HepG2 (cell line): ENCODE measurements around the gene XCR1. TPM values are rescaled to one million over a fixed set of nuclear protein-coding genes. Genes with fewer than 3 reads are reported as not detected.
A peak's percentile ranks its signal among the peaks of the same experiment; 100 is the strongest.

ENCODE experiments used
- ATAC-seq: fragments of 200-7000 bp; cut with Tn5 transposase; 3 replicates; pipeline ENCODE4 v1.9.1; 2020; ENCODE audit warnings: mild to moderate bottlenecking, moderate library complexity
- BruUV-seq: library from RNA; stranded (reverse); fragments of 400-500 nt; replicated peaks from 2 replicates; lab custom pipeline; 2021; lab: Mats Ljungman, UMichigan
- CTCF ChIA-PET: fragments of 300-600 bp; formaldehyde crosslinking; extraction: SDS; loops from one replicate; lab custom pipeline; 2021; ENCODE audit warnings: low total read pairs, inconsistent platforms, low intra/inter-chr PET ratio; lab: Yijun Ruan, JAX
- POLR2A ChIA-PET: fragments of 350-600 bp; sonication (Branson Sonifier 250); formaldehyde crosslinking; loops from one replicate; lab custom pipeline; 2020; ENCODE audit warnings: antibody characterized with exemption, inconsistent platforms; lab: Yijun Ruan, JAX
- DNase-seq: peaks from one replicate; pipeline ENCODE4 v3.0.0-alpha.2; 2015; ENCODE audit warnings: low spot score
- FAIRE-seq: peaks from 3 replicates; lab custom pipeline; 2011; peaks lifted over from hg19 to GRCh38; lab: Jason Lieb, UNC
- H2AFZ ChIP-seq: one replicate; pipeline ENCODE4 v1.6.1; 2011; ENCODE audit warnings: low read length, inconsistent platforms
- H3K27ac ChIP-seq: fragments of 300-600 bp; 3 replicates; pipeline ENCODE4 v1.8.0; 2011; ENCODE audit warnings: mixed run types, mild to moderate bottlenecking, mixed read lengths, low read length, inconsistent platforms; ENCODE audit not compliant: insufficient read depth; ENCODE audit errors: extremely low read length
- H3K27me3 ChIP-seq, 2 experiments: fragments of 200-600 bp in 1 of 2; 2 replicates in 1 of 2; 3 replicates in 1 of 2; pipeline versions ENCODE4 v1.6.0 to v1.8.0; 2011; ENCODE audit warnings: low read length in 2 of 2, mild to moderate bottlenecking in 2 of 2, moderate library complexity in 2 of 2, inconsistent platforms in 1 of 2; ENCODE audit not compliant: insufficient read depth in 2 of 2, control insufficient read depth in 1 of 2
- H3K36me3 ChIP-seq, 2 experiments: fragments of 200-600 bp in 1 of 2; replicated peaks in 1 of 2; 2 replicates in 1 of 2; 3 replicates in 1 of 2; pipeline versions ENCODE4 v1.5.1 to v1.8.0; 2011; ENCODE audit warnings: low read length in 2 of 2, inconsistent platforms in 1 of 2; ENCODE audit not compliant: insufficient read depth in 2 of 2, control insufficient read depth in 1 of 2
- H3K4me1 ChIP-seq: 2 replicates; pipeline ENCODE4 v1.5.1; 2012; ENCODE audit warnings: low read length, inconsistent platforms; ENCODE audit not compliant: insufficient read depth
- H3K4me2 ChIP-seq: 2 replicates; pipeline ENCODE4 v1.6.0; 2011; ENCODE audit warnings: low read depth, low read length, inconsistent platforms
- H3K4me3 ChIP-seq, 3 experiments: fragments of 200-600 bp in 1 of 3; sonication (generic), shearing (Covaris generic) in 1 of 3; replicated peaks in 1 of 3; 2 replicates each; pipeline ENCODE4 v1.5.1; 2011 to 2016; ENCODE audit warnings: low read length in 3 of 3, inconsistent platforms in 2 of 3, low read depth in 2 of 3, mild to moderate bottlenecking in 2 of 3, control low read depth in 1 of 3, mixed read lengths in 1 of 3; ENCODE audit not compliant: insufficient read depth in 1 of 3
- H3K79me2 ChIP-seq: one replicate; pipeline ENCODE4 v1.6.1; 2011; ENCODE audit warnings: low read length, inconsistent platforms; ENCODE audit not compliant: insufficient read depth
- H3K9ac ChIP-seq: 2 replicates; pipeline ENCODE4 v1.6.0; 2011; ENCODE audit warnings: mild to moderate bottlenecking, low read depth, low read length, inconsistent platforms; ENCODE audit not compliant: insufficient read depth
- H3K9me3 ChIP-seq: 2 replicates; pipeline ENCODE4 v1.5.1; 2012; ENCODE audit warnings: mild to moderate bottlenecking, low read length
- H4K20me1 ChIP-seq: 2 replicates; pipeline ENCODE4 v1.6.0; 2011; ENCODE audit warnings: inconsistent platforms, mild to moderate bottlenecking, low read length, moderate library complexity; ENCODE audit not compliant: insufficient read depth
- CC2D1A ChIP-seq: sonication (generic); formaldehyde crosslinking; IDR thresholded peaks from 2 replicates; pipeline ENCODE4 v1.8.1; 2023; ENCODE audit warnings: mild to moderate bottlenecking, missing genetic modification reagents
- ESRRA ChIP-seq: sonication (generic); formaldehyde crosslinking; IDR thresholded peaks from 2 replicates; pipeline ENCODE4 v1.5.1; 2020; ENCODE audit warnings: mild to moderate bottlenecking, low read depth, missing genetic modification reagents
- FOXK2 ChIP-seq: fragments of 450-650 bp; IDR thresholded peaks from 2 replicates; pipeline ENCODE4 v1.6.1; 2016
- HNF4G ChIP-seq, 2 experiments: sonication (generic) in 1 of 2; formaldehyde crosslinking in 1 of 2; IDR thresholded peaks; 2 replicates each; pipeline versions ENCODE4 v1.4.0 to v1.6.1; 2011 to 2020; ENCODE audit warnings: borderline replicate concordance in 2 of 2, low read depth in 2 of 2, mild to moderate bottlenecking in 2 of 2, low read length in 1 of 2, missing genetic modification reagents in 1 of 2, moderate library complexity in 1 of 2
- JUN ChIP-seq: sonication (generic); formaldehyde crosslinking; IDR thresholded peaks from 2 replicates; pipeline ENCODE4 v1.4.0; 2020; ENCODE audit warnings: mild to moderate bottlenecking, missing genetic modification reagents
- NFIC ChIP-seq: IDR thresholded peaks from 2 replicates; pipeline ENCODE4 v1.6.1; 2012; ENCODE audit warnings: mild to moderate bottlenecking, low read length, inconsistent platforms
- PAWR ChIP-seq: sonication (generic); formaldehyde crosslinking; IDR thresholded peaks from 2 replicates; pipeline ENCODE4 v1.4.0; 2020; ENCODE audit warnings: missing genetic modification reagents, mild to moderate bottlenecking, borderline replicate concordance
- PCBP2 ChIP-seq: fragments of 200-400 bp; formaldehyde crosslinking; optimal IDR thresholded peaks from 2 replicates; pipeline ENCODE3; 2018; ENCODE audit warnings: low read length, low read depth; ENCODE audit not compliant: poor library complexity, severe bottlenecking
- POGZ ChIP-seq: sonication (generic); formaldehyde crosslinking; IDR thresholded peaks from 2 replicates; pipeline ENCODE4 v1.4.0; 2020; ENCODE audit warnings: mild to moderate bottlenecking, missing genetic modification reagents
- RARA ChIP-seq: IDR thresholded peaks from 2 replicates; pipeline ENCODE4 v1.6.1; 2016; ENCODE audit warnings: missing genetic modification reagents, missing compliant biosample characterization
- SALL1 ChIP-seq: sonication (generic); formaldehyde crosslinking; IDR thresholded peaks from 2 replicates; pipeline ENCODE4 v1.8.0; 2022; ENCODE audit warnings: mild to moderate bottlenecking, missing genetic modification reagents
- SIN3B ChIP-seq: fragments of 150-350 bp; IDR thresholded peaks from 2 replicates; pipeline ENCODE4 v1.6.1; 2014; ENCODE audit warnings: low read length
- TARDBP ChIP-seq: sonication (generic); formaldehyde crosslinking; IDR thresholded peaks from 2 replicates; pipeline ENCODE4 v1.8.0; 2022; ENCODE audit warnings: mild to moderate bottlenecking, missing genetic modification reagents
- TBP ChIP-seq: sonication (generic); formaldehyde crosslinking; IDR thresholded peaks from 2 replicates; pipeline ENCODE4 v1.5.0; 2020; ENCODE audit warnings: missing genetic modification reagents
- THAP11 ChIP-seq: IDR thresholded peaks from 2 replicates; pipeline ENCODE4 v1.6.1; 2016; ENCODE audit warnings: missing biosample characterization, missing genetic modification reagents
- ZFP82 ChIP-seq: sonication (generic); formaldehyde crosslinking; IDR thresholded peaks from 2 replicates; pipeline ENCODE4 v1.5.1; 2020; ENCODE audit warnings: mild to moderate bottlenecking, missing genetic modification reagents, borderline replicate concordance
- ZFYVE20 ChIP-seq: sonication (generic); formaldehyde crosslinking; IDR thresholded peaks from 2 replicates; pipeline ENCODE4 v1.8.0; 2023; ENCODE audit warnings: low read depth, mild to moderate bottlenecking, moderate library complexity, missing genetic modification reagents, borderline replicate concordance
- ZNF296 ChIP-seq: sonication (generic); formaldehyde crosslinking; conservative IDR thresholded peaks from 2 replicates; pipeline ENCODE4 v1.5.0; 2020; ENCODE audit warnings: mild to moderate bottlenecking, missing genetic modification reagents
- ZNF317 ChIP-seq: sonication (generic); formaldehyde crosslinking; IDR thresholded peaks from 2 replicates; pipeline ENCODE4 v1.5.0; 2020; ENCODE audit warnings: mild to moderate bottlenecking, missing genetic modification reagents
- ZNF572 ChIP-seq: sonication (generic); formaldehyde crosslinking; IDR thresholded peaks from 2 replicates; pipeline ENCODE4 v1.5.1; 2020; ENCODE audit warnings: mild to moderate bottlenecking, missing genetic modification reagents
- ZNF773 ChIP-seq: sonication (generic); formaldehyde crosslinking; IDR thresholded peaks from 2 replicates; pipeline ENCODE4 v1.4.0; 2020; ENCODE audit warnings: missing genetic modification reagents, borderline replicate concordance
- WGBS: methylation state at CpG from one replicate; pipeline ENCODE4 v1.1.6; 2017; ENCODE audit warnings: low lambda C conversion rate; 5-methylcytosine and 5-hydroxymethylcytosine counted together
- in situ Hi-C: cut with HindIII; loops from 2 replicates; pipeline ENCODE4 v1.10.0; 2017; ENCODE audit warnings: low pct_unique_long_range_greater_than_20kb; ENCODE audit not compliant: extremely low pct_ligation_motif_present
- intact Hi-C: fragments of 100-400 bp; cut with micrococcal nuclease; formaldehyde crosslinking; loops from one replicate; pipeline ENCODE4 v1.10.0; 2022; ENCODE audit not compliant: unreplicated experiment
- polyA plus RNA-seq, 8 experiments: library from polyadenylated mRNA; depleted of rRNA in 3 of 8; stranded (reverse) in 7 of 8; unstranded in 1 of 8; fragments of >200 nt; fragmentation: Illumina TruSeq in 4 of 8; extraction: Trizol in 4 of 8; gene quantifications; 2 replicates each; pipeline versions ENCODE4 v1.2.1 to v1.2.3, GENCODE V29; 2011 to 2016; ENCODE audit warnings: low read depth in 4 of 8, missing spikeins in 1 of 8, mixed read lengths in 1 of 8; ENCODE audit not compliant: insufficient read depth in 1 of 8
- total RNA-seq, 5 experiments: library from RNA; depleted of rRNA; stranded (reverse); fragments of >200 nt; fragmentation: Illumina TruSeq; extraction: Trizol; gene quantifications; 2 replicates each; pipeline ENCODE4 v1.2.3, GENCODE V29; 2016; ENCODE audit warnings: low read depth in 1 of 5
- TF ChIP-seq, protein P1 (sequence below): fragments of 450-650 bp; IDR thresholded peaks from 2 replicates; pipeline ENCODE4 v1.6.1; 2016

The XCR1 gene
- total and polyA plus RNA-seq, 2 of the 13 experiments (the other 11 are each of a cell fraction or from before 2014, with no cell fraction given) = not detected

DNA sequence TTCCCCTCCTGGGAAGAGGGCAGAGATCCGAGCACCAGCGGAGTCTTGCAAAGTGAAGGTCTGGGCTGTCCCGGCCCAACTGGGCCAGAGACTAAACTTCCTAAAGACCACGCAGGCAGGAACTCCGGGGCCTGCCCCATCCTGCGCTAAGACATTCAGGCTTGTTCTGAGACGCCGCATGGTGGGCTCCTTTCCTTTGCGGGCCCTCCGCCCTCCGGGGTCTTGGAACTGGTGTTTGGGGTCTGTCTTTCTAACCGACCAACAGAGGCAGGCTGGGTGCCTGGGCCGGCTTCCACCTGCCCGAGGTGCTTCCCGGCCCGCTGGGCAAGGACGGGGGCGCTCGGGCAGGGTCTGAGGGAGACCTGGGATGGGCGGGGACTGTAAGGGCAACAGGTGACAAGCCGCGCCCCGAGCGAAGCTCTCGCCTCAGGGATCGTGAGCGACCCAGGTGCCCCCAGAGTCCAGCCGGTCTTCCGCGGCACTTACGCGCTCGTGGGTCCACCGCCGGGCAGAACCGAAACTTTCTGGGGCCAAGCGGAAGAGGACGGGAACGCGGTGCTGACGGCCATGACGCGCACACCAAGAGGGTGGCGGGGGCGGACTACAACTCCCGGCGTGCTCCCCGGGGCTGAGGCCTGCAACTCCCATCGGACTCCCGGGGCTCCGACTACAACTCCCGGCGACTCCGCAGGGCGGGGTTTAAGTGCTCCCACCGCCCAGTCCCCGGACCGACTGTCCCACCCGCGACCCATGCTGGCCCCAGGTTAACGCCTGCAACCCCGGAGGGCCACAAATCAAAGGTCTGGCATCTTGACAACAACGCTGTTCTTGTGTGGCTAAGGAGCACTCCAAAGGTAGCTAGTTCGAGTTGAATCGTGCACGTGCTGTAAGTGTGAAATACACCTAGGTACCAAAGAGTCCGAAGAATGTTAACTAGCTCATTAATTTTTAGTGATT, 31.8 kb downstream of the XCR1 start, which contains the start of gene FYCO1 (continued):
- TF ChIP-seq HNF4G (IDR thresholded peaks at IDR 0.05; ENCODE audit: borderline replicate concordance, low read depth, low read length) (no peak), HNF4G (CRISPR knock-in tag; IDR thresholded peaks at IDR 0.05; ENCODE audit: borderline replicate concordance, low read depth) (no peak), RARA (CRISPR knock-in tag) (peak; percentile 27; the same call in 1 of the 2 replicates), POGZ (CRISPR knock-in tag) (peak; percentile 67), TARDBP (CRISPR knock-in tag) (peak; percentile 59), ZFP82 (CRISPR knock-in tag) (peak; percentile 25; the same call in 1 of the 2 replicates), ZFYVE20 (no peak), PAWR (CRISPR knock-in tag) (no peak), THAP11 (CRISPR knock-in tag) (peak; percentile 99)
- TF ChIP-seq, all 625 proteins: peak for 237

DNA sequence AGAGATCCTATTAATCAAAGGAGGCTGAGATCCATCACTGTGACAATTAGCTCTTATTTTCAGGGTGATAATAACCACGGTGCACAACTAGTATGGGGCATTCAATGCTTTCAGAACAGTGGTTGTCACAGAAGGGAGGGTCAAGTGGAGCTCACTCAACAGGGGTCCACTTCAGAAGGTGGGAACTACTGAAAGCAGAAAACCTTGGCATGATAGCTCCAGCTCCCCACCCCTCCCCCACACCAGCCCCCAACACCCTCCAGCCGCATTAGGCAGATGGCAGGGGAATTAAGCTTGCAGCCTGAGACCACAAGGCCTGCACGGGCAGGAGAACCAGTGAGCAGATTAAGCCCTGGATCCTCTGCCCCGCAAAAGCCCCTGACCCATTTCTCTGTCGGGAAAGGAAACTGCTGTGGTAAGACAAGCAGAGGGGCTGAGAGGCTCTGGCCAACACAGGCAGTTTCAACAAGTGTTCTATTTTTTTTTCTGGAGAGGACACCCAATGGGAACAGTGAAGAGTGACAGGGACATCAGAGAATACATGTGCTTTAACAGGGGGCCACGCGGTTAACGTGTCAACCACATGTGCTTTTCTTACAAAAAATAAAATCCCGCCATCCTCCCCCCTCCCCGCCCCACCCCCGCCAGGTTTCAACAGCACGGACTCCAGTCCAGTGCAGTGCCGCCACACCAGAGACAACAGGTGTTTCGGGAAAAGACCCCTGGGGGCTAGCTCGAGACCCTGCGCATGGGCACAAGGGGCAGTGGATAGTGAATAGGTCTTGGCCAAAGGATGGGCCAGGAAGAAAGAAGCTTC, 32.7 kb downstream of the XCR1 start:
- no peaks in the 10 kb centered on the region for H4K20me1 ChIP-seq
- ChIA-PET CTCF (no interaction called here), POLR2A (interaction anchor here (1.4 kb wide), 1 partner anchor 8 kb away, joined by 11 read pairs; no protein-coding TSS in a partner anchor)
- H3K4me1 ChIP-seq = peaks cover 26% of the 10 kb centered on the region
- peak overlapping the region; percentile 94 to 99 (median 98) for H3K4me3 ChIP-seq
- H3K9ac ChIP-seq = peak overlapping the region; percentile 81
- ATAC-seq (peak; percentile 49), FAIRE-seq (peak; percentile 8), DNase-seq (peak; percentile 7)
- in situ Hi-C loops (no loop called here), intact Hi-C loops (loop anchor here (1.0 kb wide), 1 partner anchor 8 kb away; no protein-coding TSS in a partner anchor)
- H3K36me3 ChIP-seq = no peaks in the 10 kb centered on the region
- no peaks in the 10 kb centered on the region for H3K9me3 ChIP-seq
- no TSS peak for BruUV-seq
- peak overlapping the region; percentile 82 for H3K4me2 ChIP-seq
- peak overlapping the region; percentile 52 for H3K27ac ChIP-seq
- H3K79me2 ChIP-seq = peaks cover 19% of the 10 kb centered on the region
- peaks cover 0 to 11% of the 10 kb centered on the region in 2 experiments; a peak in 1 of 5 replicates for H3K27me3 ChIP-seq
- no peak overlapping the region for H2AFZ ChIP-seq
- 18% methylated on average over 15 of the region's 16 CpGs for WGBS
- TF ChIP-seq NFIC (no peak), FOXK2 (no peak), ZNF572 (no peak), JUN (no peak), PCBP2 (no peak), CC2D1A (CRISPR knock-in tag) (no peak), SALL1 (no peak), ZNF296 (CRISPR knock-in tag) (no peak), ZNF773 (CRISPR knock-in tag) (no peak), TBP (CRISPR knock-in tag) (no peak), ESRRA (CRISPR knock-in tag) (no peak), SIN3B (no peak), ZNF317 (no peak)
- TF ChIP-seq, protein P1, sequence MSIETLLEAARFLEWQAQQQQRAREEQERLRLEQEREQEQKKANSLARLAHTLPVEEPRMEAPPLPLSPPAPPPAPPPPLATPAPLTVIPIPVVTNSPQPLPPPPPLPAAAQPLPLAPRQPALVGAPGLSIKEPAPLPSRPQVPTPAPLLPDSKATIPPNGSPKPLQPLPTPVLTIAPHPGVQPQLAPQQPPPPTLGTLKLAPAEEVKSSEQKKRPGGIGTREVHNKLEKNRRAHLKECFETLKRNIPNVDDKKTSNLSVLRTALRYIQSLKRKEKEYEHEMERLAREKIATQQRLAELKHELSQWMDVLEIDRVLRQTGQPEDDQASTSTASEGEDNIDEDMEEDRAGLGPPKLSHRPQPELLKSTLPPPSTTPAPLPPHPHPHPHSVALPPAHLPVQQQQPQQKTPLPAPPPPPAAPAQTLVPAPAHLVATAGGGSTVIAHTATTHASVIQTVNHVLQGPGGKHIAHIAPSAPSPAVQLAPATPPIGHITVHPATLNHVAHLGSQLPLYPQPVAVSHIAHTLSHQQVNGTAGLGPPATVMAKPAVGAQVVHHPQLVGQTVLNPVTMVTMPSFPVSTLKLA = peak; percentile 97
